OCI-LY1 (cell line): ENCODE results near the gene WNK2.

ENCODE experiments used
- EZH2 ChIP-seq: fragments of 200-600 bp; sonication (generic), shearing (Covaris generic); IDR thresholded peaks from 2 replicates; pipeline ENCODE4 v1.8.0; 2017; ENCODE audit warnings: borderline replicate concordance, mixed run types, mild to moderate bottlenecking, antibody characterized with exemption, low read length, moderate library complexity, mixed read lengths
- TF ChIP-seq, protein P1 (sequence below): fragments of 200-600 bp; sonication (generic), shearing (Covaris generic); IDR thresholded peaks from 2 replicates; pipeline ENCODE4 v1.5.1; 2017; ENCODE audit warnings: mild to moderate bottlenecking, antibody characterized with exemption, low read length, moderate library complexity, mixed read lengths

DNA sequence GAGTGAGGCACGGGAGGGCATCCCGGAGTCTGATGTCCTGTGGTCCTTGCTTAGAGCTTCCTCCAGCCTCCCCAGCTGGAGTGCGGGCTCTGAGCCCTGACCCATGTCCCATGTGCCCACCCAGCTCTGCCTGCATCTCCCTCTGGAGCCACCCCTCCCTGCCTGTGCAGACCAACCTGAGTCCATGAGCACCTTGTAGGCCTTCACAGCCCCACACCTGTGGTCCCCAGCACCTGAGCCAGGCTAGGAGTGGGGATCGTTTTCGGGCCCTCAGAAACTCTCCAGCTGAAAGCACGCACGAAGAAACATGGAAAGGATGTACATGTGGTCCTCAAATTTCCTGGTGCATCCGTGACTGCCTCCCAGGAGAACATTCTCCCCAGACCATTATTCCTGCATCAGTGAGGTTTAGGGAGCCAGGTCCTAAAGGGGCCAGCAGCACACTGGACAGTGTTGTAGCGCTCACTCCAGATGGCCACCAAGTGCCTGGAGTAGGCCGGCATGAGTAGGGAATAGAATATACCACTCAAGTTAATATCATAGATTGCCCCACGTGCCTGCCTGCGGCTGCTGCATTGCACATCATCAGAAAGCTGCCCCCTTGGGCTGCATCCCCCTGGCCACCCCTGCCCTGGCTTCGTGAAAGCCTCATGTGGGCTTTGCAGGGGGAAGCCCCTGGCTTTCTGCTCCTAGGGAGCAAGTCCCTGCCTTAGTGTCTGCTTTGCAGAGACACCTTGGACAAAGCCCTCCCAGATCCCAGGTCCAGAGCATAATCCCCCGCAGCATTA lies 80.6 kb downstream of the WNK2 start:
- TF ChIP-seq, protein P1, sequence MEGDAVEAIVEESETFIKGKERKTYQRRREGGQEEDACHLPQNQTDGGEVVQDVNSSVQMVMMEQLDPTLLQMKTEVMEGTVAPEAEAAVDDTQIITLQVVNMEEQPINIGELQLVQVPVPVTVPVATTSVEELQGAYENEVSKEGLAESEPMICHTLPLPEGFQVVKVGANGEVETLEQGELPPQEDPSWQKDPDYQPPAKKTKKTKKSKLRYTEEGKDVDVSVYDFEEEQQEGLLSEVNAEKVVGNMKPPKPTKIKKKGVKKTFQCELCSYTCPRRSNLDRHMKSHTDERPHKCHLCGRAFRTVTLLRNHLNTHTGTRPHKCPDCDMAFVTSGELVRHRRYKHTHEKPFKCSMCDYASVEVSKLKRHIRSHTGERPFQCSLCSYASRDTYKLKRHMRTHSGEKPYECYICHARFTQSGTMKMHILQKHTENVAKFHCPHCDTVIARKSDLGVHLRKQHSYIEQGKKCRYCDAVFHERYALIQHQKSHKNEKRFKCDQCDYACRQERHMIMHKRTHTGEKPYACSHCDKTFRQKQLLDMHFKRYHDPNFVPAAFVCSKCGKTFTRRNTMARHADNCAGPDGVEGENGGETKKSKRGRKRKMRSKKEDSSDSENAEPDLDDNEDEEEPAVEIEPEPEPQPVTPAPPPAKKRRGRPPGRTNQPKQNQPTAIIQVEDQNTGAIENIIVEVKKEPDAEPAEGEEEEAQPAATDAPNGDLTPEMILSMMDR = no peak
- no peak for TF ChIP-seq EZH2
